LNCaP clone FGC (cell line): ENCODE results near the gene ATXN10.

Source experiments
- DNase-seq: peaks from one replicate; pipeline ENCODE4 v3.0.0-alpha.2; 2011; ENCODE audit warnings: low read depth
- H3K4me3 ChIP-seq: 2 replicates; pipeline ENCODE4 v1.5.1; 2011; ENCODE audit warnings: mild to moderate bottlenecking, low read depth, low read length, control low read depth
- TF ChIP-seq, protein P1 (sequence below): IDR thresholded peaks from 2 replicates; pipeline ENCODE4 v1.5.1; 2012; ENCODE audit warnings: mild to moderate bottlenecking; ENCODE audit not compliant: control insufficient read depth, insufficient read depth; ENCODE audit errors: extremely low read depth

The ATXN10 gene

DNA sequence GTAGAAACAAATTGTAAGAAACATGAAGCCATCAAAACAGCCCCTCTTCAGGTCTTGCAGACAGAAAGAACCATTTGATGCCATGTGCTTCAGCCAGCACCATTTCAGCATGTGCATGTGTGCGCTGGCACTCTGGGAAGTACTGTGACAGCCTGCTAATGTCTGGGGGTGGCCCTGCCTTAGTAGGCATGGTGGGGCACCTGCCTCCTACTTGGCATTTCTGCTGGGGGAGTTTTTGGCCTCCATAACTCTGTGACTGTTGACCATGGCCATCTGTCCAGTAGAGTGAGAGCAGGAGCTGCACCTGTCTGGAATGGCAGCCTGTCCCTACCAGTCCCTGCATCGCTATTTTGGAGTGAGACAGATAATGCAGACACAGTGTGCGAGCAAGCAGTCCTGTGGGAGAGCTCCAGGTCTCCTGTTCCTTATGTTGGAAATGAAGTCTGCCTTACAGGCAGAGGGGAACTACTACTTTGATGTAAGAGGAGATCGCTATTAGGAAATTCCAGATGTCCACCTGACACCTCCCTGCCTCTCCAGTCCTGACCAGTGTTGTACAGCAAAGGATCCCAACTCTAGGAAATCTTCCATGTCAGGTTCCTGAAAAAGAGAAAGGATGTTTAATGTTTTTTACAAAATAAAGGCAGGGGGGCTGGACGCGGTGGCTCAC is 102.5 kb downstream of the ATXN10 start:
- no peak for DNase-seq
- no peak overlapping the region for H3K4me3 ChIP-seq
- TF ChIP-seq, protein P1, sequence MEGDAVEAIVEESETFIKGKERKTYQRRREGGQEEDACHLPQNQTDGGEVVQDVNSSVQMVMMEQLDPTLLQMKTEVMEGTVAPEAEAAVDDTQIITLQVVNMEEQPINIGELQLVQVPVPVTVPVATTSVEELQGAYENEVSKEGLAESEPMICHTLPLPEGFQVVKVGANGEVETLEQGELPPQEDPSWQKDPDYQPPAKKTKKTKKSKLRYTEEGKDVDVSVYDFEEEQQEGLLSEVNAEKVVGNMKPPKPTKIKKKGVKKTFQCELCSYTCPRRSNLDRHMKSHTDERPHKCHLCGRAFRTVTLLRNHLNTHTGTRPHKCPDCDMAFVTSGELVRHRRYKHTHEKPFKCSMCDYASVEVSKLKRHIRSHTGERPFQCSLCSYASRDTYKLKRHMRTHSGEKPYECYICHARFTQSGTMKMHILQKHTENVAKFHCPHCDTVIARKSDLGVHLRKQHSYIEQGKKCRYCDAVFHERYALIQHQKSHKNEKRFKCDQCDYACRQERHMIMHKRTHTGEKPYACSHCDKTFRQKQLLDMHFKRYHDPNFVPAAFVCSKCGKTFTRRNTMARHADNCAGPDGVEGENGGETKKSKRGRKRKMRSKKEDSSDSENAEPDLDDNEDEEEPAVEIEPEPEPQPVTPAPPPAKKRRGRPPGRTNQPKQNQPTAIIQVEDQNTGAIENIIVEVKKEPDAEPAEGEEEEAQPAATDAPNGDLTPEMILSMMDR: no peak

DNA sequence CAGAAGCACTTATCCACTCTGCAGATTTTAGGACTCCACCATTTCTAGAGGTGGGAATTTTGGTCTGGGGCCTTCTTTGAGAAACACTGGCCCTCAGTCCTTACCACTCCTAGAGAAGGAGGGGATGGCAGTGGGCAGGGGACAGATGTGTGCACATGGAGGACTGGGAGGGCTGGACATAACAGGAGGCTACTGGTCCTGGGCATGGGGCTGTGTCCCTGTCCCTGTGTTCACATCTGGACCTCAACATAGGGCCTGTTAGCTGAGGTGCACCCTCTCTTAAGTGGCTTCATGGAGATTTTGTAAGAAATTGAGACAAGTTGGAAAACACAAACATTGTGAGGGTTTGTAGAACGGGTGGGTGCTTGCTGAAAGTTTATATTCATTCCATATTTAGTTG is 103.4 kb downstream of the ATXN10 start:
- no peak for DNase-seq

DNA sequence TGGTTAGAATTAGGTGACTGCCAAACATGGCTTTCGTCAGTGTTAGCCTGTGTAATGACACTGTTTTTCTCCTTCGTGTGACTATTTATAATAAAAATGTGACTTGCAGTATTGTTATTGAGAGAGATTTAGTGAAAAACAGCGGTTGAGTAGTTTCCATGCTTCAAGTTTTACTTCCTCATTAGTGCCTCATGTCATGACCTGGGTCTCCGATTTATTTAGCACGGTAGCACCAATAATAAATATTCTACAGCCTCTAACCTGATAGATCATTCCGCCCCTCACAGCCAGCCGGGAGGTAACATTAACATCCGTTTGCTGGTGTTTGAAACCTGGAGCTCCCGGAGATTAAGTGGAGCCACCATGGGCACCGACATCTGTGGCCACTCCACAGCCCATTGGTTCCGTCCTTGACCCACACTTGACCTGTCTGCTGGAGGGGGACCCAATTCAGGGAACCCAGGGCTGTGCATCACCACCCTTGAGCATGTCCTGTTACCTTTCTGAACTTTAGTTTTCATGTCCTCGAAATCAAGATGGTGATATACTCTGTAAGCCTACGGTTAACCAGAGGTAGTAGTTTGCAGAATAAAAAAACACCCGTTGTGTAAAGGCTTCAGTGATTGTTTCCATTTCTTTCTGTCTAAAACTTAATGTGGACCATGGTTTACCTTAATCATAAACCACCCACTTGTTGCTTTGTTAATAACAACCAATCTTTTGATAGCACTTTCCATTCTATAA is 104.1 kb downstream of the ATXN10 start:
- TF ChIP-seq, protein P1: no peak
- no peak for DNase-seq
- H3K4me3 ChIP-seq: no peak overlapping the region

More for the DNA sequence above, 103.4 kb downstream of the ATXN10 start:
- H3K4me3 ChIP-seq: no peak overlapping the region
- TF ChIP-seq, protein P1: no peak

DNA sequence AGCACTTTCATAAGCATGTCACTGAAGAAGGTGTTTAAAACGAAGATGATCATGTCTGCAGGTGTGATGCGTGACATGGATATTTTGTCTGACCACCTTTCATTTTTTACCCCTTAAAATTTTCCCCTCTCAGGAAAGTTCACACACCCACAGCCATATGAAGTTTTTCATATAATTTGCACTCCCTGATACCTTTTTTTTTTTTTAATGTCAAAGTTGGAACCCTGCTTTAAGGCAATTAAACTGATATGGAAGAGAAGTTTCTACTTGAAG is 104.6 kb downstream of the ATXN10 start:
- DNase-seq: no peak
- H3K4me3 ChIP-seq: no peak overlapping the region
- TF ChIP-seq, protein P1: no peak

DNA sequence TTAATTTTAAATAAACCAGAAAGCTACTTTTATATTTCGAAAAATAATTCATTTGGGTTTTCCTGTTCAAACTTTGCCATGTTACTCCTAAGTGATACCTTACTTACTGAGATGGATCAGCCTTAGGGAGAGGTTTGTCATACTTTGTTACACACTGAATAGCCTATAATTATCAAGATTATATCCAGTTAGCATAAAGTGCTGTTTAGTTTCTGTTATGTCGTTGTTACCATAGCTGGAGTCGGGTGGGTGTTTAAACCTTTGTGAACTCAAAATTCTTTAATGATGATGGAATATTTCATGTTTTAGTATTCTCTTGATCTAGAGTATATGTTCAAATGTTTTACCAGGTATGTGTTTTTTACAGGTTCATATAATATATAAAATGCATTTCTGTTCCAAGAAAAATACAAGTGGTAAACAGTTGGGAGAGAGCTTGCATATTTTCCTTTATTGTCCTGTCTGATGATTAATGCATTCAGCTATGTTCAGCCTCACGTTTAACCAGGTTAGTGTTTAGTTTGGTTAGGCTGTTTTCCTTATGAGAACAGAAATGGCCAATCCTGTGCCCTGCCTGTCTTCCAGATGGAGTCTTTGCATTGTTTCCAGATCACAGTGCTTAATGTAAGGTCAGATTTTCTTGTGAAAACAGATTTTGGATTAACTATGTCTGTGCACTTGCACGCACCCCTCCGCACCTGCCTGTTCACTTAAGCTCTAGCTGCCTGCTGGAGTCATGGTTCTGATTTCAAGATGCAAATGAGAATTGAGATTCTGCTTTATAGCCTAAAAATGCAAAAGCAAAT is 105.6 kb downstream of the ATXN10 start:
- no peak overlapping the region for H3K4me3 ChIP-seq
- DNase-seq: no peak
- TF ChIP-seq, protein P1: no peak

DNA sequence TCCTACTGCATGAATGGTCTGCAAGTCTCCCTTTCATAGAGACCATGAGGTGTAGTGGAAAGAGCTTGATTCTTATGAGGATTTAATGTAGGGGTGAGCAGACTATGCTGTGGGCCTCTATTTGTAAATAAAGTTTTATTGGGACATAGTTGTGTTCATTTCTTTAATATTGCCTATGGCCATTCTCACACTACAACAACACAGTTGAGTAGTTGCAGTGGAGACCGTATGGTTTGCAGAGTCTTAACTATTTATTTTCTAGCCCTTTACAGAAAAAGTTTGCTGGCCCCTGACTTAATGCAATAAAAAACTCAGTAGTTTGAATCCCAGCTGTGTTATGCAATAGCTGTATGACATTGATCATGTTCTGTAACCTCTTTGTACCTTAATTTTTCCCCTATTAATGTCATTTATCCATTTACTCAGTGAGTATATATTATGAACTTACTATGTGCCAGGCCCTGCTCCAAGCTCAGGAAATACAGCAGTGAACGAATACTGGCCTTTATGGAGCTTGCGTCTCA is 106.3 kb downstream of the ATXN10 start:
- DNase-seq: no peak
- TF ChIP-seq, protein P1: no peak
- no peak overlapping the region for H3K4me3 ChIP-seq
